K562 (cell line): ENCODE results near the gene ZNF513. TPM values are rescaled to one million over a fixed set of nuclear protein-coding genes. Genes with fewer than 3 reads are reported as not detected.

Experiments
- ESRRB ChIP-seq: fragments of 250-450 bp; sonication (Bioruptor Pico); IDR thresholded peaks from 2 replicates; pipeline ENCODE4 v1.5.0; 2020; ENCODE audit warnings: mild to moderate bottlenecking, moderate library complexity, borderline replicate concordance
- HMG20B ChIP-seq: fragments of 250-450 bp; sonication (Bioruptor Pico); IDR thresholded peaks from 2 replicates; pipeline ENCODE4 v1.5.0; 2021; ENCODE audit warnings: mild to moderate bottlenecking
- IRF2 ChIP-seq: sonication (generic); formaldehyde crosslinking; IDR thresholded peaks from 2 replicates; pipeline ENCODE4 v1.8.1; 2022; ENCODE audit warnings: mild to moderate bottlenecking, missing genetic modification reagents
- KDM2B ChIP-seq: fragments of 250-450 bp; sonication (Bioruptor Pico); IDR thresholded peaks from 2 replicates; pipeline ENCODE4 v1.8.0; 2021; ENCODE audit warnings: mild to moderate bottlenecking, moderate library complexity
- NR2C2 ChIP-seq, 2 experiments: fragments of 200-800 bp in 1 of 2; sonication (Bioruptor generic) in 1 of 2; sonication (generic) in 1 of 2; formaldehyde crosslinking in 1 of 2; IDR thresholded peaks; 2 replicates each; pipeline versions ENCODE4 v1.6.1 to v1.8.0; 2016 to 2022; ENCODE audit warnings: mild to moderate bottlenecking in 1 of 2, missing compliant biosample characterization in 1 of 2, missing genetic modification characterization in 1 of 2, missing genetic modification reagents in 1 of 2
- PTRF ChIP-seq: fragments of 450-650 bp; IDR thresholded peaks from 2 replicates; pipeline ENCODE4 v1.6.1; 2016; ENCODE audit warnings: mild to moderate bottlenecking, missing genetic modification characterization, missing compliant biosample characterization
- RBM17 ChIP-seq: fragments of 200-400 bp; formaldehyde crosslinking; IDR thresholded peaks from 2 replicates; pipeline ENCODE4 v1.6.1; 2017; ENCODE audit warnings: low read depth, mild to moderate bottlenecking, low read length, borderline replicate concordance
- SREBF2 ChIP-seq: sonication (generic); formaldehyde crosslinking; IDR thresholded peaks from 2 replicates; pipeline ENCODE4 v1.4.0; 2020; ENCODE audit warnings: mild to moderate bottlenecking, missing genetic modification reagents
- TAF7 ChIP-seq: fragments of 450-650 bp; IDR thresholded peaks from 2 replicates; pipeline ENCODE4 v1.6.1; 2016; ENCODE audit warnings: missing genetic modification characterization, missing compliant biosample characterization
- TCF7L2 ChIP-seq: fragments of 150-350 bp; IDR thresholded peaks from 2 replicates; pipeline ENCODE4 v1.6.1; 2016; ENCODE audit warnings: low read depth, mild to moderate bottlenecking, low read length, moderate library complexity
- ZC3H8 ChIP-seq: fragments of 450-650 bp; IDR thresholded peaks from 2 replicates; pipeline ENCODE4 v1.6.1; 2017
- ZNF79 ChIP-seq: fragments of 250-450 bp; sonication (Bioruptor Pico); IDR thresholded peaks from 2 replicates; pipeline ENCODE4 v1.4.0; 2020; ENCODE audit warnings: low read depth, mild to moderate bottlenecking, moderate library complexity
- ZNF830 ChIP-seq: fragments of 250-450 bp; sonication (Bioruptor Pico); IDR thresholded peaks from 2 replicates; pipeline ENCODE4 v1.5.0; 2021; ENCODE audit warnings: mild to moderate bottlenecking
- polyA plus RNA-seq, 8 experiments: library from polyadenylated mRNA; depleted of rRNA in 4 of 8; stranded (reverse) in 5 of 8; unstranded in 3 of 8; fragments of >200 nt; fragmentation: Nextera tagmentation in 2 of 8; fragmentation: Illumina TruSeq in 1 of 8; extraction: Ambion mirVana in 2 of 8; extraction: Trizol in 1 of 8; gene quantifications; 2 replicates each; pipeline versions ENCODE4 v1.2.1 to v1.2.3, GENCODE V29; 2011 to 2014; ENCODE audit warnings: inconsistent platforms in 1 of 8, missing spikeins in 1 of 8
- total RNA-seq, 7 experiments: library from RNA; depleted of rRNA in 6 of 7; stranded (reverse); fragments of >200 nt in 6 of 7; fragmentation: Illumina TruSeq in 2 of 7; extraction: Trizol in 2 of 7; gene quantifications; 2 replicates each; pipeline versions ENCODE4 v1.2.1 to v1.2.3, GENCODE V29; 2011 to 2021; ENCODE audit warnings: low replicate concordance in 1 of 7
- TF ChIP-seq, protein P1 (sequence below): fragments of 250-450 bp; sonication (Bioruptor Pico); IDR thresholded peaks from 2 replicates; pipeline ENCODE4 v1.4.0; 2020; ENCODE audit warnings: mild to moderate bottlenecking
- TF ChIP-seq, protein P2 (sequence below): sonication (generic); formaldehyde crosslinking; IDR thresholded peaks from 2 replicates; pipeline ENCODE4 v1.8.0; 2022; ENCODE audit warnings: mild to moderate bottlenecking, missing genetic modification reagents
- TF ChIP-seq, protein P3 (sequence below): fragments of 250-450 bp; sonication (Bioruptor Pico); IDR thresholded peaks from 2 replicates; pipeline ENCODE4 v1.5.0; 2020; ENCODE audit warnings: mild to moderate bottlenecking, borderline replicate concordance
- TF ChIP-seq, protein P4 (sequence below): sonication (generic); formaldehyde crosslinking; IDR thresholded peaks from 2 replicates; pipeline ENCODE4 v1.8.0; 2022; ENCODE audit warnings: missing genetic modification reagents, mild to moderate bottlenecking, moderate library complexity, borderline replicate concordance
- TF ChIP-seq, protein P5 (sequence below): fragments of 450-650 bp; IDR thresholded peaks from 2 replicates; pipeline ENCODE4 v1.6.1; 2014; ENCODE audit warnings: low read depth, mild to moderate bottlenecking, moderate library complexity, borderline replicate concordance
- TF ChIP-seq, protein P6 (sequence below): conservative IDR thresholded peaks from 2 replicates; pipeline ENCODE4 v1.6.1; 2011; ENCODE audit warnings: low read depth, mild to moderate bottlenecking, low read length; ENCODE audit not compliant: control insufficient read depth

ZNF513 gene
- total and polyA plus RNA-seq, 9 of the 15 experiments (the other 6 are each of a cell fraction or from before 2014, with no cell fraction given) = 0.04 to 13.6 (median 4.4) TPM

DNA sequence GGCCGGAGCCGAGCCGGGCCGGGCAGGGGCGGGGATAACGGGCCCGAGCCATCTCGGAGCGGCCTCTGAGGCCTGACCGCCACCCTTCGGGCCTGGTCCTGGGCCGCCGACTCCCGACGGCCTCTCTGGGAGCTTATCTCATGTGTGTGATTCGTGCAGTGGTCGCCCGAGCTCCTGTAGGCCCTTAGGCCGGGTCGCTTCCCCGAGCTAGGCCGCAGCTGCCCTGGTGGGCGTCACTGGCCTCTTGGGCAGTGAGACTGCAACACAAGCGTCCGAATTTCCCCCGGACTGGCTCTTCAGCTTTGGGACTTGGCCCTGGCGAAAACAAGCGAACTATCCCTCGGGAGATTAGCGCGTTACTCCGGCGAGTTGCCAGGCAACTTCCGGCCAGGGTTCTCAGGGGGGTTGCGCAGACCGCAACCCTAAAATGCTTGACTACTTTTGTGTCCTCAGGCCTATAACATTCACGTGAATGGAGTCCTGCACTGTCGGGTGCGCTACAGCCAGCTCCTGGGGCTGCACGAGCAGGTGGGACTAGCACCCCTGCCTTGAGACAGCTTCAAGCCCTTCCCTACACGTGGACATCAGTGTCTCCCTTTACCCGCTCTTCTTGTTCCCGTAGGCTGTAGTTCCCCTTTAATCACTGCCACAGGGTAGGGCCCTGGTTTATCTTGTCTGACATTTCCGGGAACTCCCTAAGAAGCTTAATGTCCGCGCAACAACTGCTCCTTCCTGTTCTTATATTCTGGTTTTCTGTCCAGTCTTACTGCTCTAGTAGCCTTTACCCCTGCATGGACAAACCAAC is 9.5 kb downstream of the ZNF513 start (continued):
- TF ChIP-seq, protein P1, sequence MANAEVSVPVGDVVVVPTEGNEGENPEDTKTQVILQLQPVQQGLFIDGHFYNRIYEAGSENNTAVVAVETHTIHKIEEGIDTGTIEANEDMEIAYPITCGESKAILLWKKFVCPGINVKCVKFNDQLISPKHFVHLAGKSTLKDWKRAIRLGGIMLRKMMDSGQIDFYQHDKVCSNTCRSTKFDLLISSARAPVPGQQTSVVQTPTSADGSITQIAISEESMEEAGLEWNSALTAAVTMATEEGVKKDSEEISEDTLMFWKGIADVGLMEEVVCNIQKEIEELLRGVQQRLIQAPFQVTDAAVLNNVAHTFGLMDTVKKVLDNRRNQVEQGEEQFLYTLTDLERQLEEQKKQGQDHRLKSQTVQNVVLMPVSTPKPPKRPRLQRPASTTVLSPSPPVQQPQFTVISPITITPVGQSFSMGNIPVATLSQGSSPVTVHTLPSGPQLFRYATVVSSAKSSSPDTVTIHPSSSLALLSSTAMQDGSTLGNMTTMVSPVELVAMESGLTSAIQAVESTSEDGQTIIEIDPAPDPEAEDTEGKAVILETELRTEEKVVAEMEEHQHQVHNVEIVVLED = no peak
- TF ChIP-seq ESRRB (CRISPR knock-in tag) = no peak
- TF ChIP-seq, protein P2, sequence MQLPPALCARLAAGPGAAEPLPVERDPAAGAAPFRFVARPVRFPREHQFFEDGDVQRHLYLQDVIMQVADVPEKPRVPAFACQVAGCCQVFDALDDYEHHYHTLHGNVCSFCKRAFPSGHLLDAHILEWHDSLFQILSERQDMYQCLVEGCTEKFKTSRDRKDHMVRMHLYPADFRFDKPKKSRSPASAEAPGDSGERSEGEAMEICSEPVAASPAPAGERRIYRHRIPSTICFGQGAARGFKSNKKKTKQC (CRISPR knock-in tag) = no peak
- no peak for TF ChIP-seq IRF2 (CRISPR knock-in tag)
- TF ChIP-seq RBM17 = no peak
- TF ChIP-seq PTRF (tag) = no peak
- no peak for TF ChIP-seq ZNF830
- TF ChIP-seq NR2C2 (CRISPR knock-in tag; IDR thresholded peaks at IDR 0.05) = peak; percentile 48; the same call in 1 of the 2 replicates
- peak; percentile 1; the same call in 1 of the 2 replicates for TF ChIP-seq NR2C2 (tag; IDR thresholded peaks at IDR 0.05)
- no peak for TF ChIP-seq TAF7 (tag)
- TF ChIP-seq, protein P3, sequence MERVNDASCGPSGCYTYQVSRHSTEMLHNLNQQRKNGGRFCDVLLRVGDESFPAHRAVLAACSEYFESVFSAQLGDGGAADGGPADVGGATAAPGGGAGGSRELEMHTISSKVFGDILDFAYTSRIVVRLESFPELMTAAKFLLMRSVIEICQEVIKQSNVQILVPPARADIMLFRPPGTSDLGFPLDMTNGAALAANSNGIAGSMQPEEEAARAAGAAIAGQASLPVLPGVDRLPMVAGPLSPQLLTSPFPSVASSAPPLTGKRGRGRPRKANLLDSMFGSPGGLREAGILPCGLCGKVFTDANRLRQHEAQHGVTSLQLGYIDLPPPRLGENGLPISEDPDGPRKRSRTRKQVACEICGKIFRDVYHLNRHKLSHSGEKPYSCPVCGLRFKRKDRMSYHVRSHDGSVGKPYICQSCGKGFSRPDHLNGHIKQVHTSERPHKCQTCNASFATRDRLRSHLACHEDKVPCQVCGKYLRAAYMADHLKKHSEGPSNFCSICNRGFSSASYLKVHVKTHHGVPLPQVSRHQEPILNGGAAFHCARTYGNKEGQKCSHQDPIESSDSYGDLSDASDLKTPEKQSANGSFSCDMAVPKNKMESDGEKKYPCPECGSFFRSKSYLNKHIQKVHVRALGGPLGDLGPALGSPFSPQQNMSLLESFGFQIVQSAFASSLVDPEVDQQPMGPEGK (CRISPR knock-in tag) = no peak
- no peak for TF ChIP-seq ZNF79 (CRISPR knock-in tag)
- TF ChIP-seq, protein P4, sequence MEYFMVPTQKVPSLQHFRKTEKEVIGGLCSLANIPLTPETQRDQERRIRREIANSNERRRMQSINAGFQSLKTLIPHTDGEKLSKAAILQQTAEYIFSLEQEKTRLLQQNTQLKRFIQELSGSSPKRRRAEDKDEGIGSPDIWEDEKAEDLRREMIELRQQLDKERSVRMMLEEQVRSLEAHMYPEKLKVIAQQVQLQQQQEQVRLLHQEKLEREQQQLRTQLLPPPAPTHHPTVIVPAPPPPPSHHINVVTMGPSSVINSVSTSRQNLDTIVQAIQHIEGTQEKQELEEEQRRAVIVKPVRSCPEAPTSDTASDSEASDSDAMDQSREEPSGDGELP (CRISPR knock-in tag) = no peak
- peak; percentile 56; the same call in 1 of the 2 replicates for TF ChIP-seq SREBF2
- no peak for TF ChIP-seq ZC3H8
- TF ChIP-seq, protein P5, sequence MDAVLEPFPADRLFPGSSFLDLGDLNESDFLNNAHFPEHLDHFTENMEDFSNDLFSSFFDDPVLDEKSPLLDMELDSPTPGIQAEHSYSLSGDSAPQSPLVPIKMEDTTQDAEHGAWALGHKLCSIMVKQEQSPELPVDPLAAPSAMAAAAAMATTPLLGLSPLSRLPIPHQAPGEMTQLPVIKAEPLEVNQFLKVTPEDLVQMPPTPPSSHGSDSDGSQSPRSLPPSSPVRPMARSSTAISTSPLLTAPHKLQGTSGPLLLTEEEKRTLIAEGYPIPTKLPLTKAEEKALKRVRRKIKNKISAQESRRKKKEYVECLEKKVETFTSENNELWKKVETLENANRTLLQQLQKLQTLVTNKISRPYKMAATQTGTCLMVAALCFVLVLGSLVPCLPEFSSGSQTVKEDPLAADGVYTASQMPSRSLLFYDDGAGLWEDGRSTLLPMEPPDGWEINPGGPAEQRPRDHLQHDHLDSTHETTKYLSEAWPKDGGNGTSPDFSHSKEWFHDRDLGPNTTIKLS = no peak
- TF ChIP-seq, protein P6, sequence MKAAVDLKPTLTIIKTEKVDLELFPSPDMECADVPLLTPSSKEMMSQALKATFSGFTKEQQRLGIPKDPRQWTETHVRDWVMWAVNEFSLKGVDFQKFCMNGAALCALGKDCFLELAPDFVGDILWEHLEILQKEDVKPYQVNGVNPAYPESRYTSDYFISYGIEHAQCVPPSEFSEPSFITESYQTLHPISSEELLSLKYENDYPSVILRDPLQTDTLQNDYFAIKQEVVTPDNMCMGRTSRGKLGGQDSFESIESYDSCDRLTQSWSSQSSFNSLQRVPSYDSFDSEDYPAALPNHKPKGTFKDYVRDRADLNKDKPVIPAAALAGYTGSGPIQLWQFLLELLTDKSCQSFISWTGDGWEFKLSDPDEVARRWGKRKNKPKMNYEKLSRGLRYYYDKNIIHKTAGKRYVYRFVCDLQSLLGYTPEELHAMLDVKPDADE = peak; percentile 40; the same call in 1 of the 2 replicates
- no peak for TF ChIP-seq TCF7L2
- TF ChIP-seq HMG20B (CRISPR knock-in tag) = no peak
- TF ChIP-seq KDM2B = no peak
